ENCODE data around the gene PKDCC. TPM values are rescaled to one million over a fixed set of nuclear protein-coding genes. Genes with fewer than 3 reads are reported as not detected.

The PKDCC gene
- total and polyA plus RNA-seq, 2 donors (not counting 1 experiment from before 2014, with no cell fraction given), result 0.20 to 0.82 TPM

DNA sequence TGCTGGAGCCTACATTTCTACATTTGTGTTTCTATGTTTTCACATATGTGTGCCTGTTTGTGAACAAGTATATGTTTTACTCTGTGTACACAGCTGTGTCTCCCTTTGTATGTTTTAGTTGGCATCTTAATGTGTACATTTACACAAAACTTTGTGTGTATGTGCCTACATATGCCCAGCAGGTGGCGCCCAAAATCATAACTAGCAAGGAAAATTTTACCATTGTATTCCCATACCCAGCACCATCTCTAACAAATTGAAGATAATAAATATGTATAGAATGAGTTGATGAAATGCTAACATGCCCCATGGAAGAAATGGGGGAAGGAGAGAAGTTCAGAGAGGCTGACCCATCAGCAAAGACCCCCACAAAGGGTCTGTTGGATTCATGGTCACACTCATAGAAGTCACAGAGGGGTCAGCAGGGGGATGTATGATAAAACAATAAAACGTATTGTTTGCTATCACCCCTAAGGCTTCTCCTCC, 48.1 kb downstream of the PKDCC start:
- Mint-ChIP-seq H3K4me3 (no peak overlapping the region), H3K27ac (no peak overlapping the region), H3K4me1 (peaks cover 46% of the 10 kb centered on the region), H3K27me3 (no peaks in the 10 kb centered on the region), H3K9me3 (ENCODE audit: insufficient read depth) (no peaks in the 10 kb centered on the region)
- H2AFZ ChIP-seq (ENCODE audit: insufficient read depth, low read depth, low read length, poor library complexity, severe bottlenecking), result no peak overlapping the region
- intact Hi-C loops (cut with micrococcal nuclease), result loop anchor here (1.0 to 10.0 kb wide), 4 partner anchors 100 to 229 kb away; no protein-coding TSS in a partner anchor
- ATAC-seq (ENCODE audit: low read depth) (peak; percentile 39), DNase-seq (peak; percentile 83)
- H3K4me1 ChIP-seq (ENCODE audit: control insufficient read depth in 2 of 2, insufficient read depth in 2 of 2, low read length in 2 of 2), result peaks cover 50 to 54% of the 10 kb centered on the region in 2 donors
- no peak overlapping the region for H3K27ac ChIP-seq (ENCODE audit: low read length in 2 of 2)
- peaks cover 0 to 4% (median 0%) of the 10 kb centered on the region in 4 experiments for H3K27me3 ChIP-seq (replicated peaks in 1 of 4; ENCODE audit: control extremely low read depth in 1 of 4, control insufficient read depth in 3 of 4, insufficient read depth in 4 of 4, low read length in 3 of 4)
- TF ChIP-seq, protein P1, sequence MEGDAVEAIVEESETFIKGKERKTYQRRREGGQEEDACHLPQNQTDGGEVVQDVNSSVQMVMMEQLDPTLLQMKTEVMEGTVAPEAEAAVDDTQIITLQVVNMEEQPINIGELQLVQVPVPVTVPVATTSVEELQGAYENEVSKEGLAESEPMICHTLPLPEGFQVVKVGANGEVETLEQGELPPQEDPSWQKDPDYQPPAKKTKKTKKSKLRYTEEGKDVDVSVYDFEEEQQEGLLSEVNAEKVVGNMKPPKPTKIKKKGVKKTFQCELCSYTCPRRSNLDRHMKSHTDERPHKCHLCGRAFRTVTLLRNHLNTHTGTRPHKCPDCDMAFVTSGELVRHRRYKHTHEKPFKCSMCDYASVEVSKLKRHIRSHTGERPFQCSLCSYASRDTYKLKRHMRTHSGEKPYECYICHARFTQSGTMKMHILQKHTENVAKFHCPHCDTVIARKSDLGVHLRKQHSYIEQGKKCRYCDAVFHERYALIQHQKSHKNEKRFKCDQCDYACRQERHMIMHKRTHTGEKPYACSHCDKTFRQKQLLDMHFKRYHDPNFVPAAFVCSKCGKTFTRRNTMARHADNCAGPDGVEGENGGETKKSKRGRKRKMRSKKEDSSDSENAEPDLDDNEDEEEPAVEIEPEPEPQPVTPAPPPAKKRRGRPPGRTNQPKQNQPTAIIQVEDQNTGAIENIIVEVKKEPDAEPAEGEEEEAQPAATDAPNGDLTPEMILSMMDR (IDR thresholded peaks at IDR 0.05), result peak; percentile 93
- TF ChIP-seq EZH2 (IDR thresholded peaks at IDR 0.05; ENCODE audit: borderline replicate concordance, insufficient read depth, low read depth, low read length, poor library complexity, severe bottlenecking), result no peak
- no peaks in the 10 kb centered on the region for H3K36me3 ChIP-seq (replicated peaks in 1 of 2; ENCODE audit: control extremely low read depth in 1 of 2, control insufficient read depth in 1 of 2, extremely low read depth in 1 of 2, insufficient read depth in 2 of 2, low read length in 1 of 2)
- WGBS (ENCODE audit: insufficient coverage), result no CpG with 5 or more reads among the region's 2 CpGs
- peak overlapping the region; percentile 94 for H3K4me2 ChIP-seq (replicated peaks; ENCODE audit: low read depth, low read length, poor library complexity, severe bottlenecking)
- peaks cover 9% of the 10 kb centered on the region for H3K79me2 ChIP-seq (ENCODE audit: control insufficient read depth, insufficient read depth, low read length)
- CTCF ChIA-PET, result interaction anchor here (0.6 to 6.2 kb wide), 48 partner anchors 9 to 266 kb away, joined by 3 to 102 read pairs (median 4); partner anchors contain the start of genes COX7A2L and EML4
- H3K4me3 ChIP-seq (ENCODE audit: control extremely low read depth in 1 of 5, extremely low read depth in 1 of 5, insufficient read depth in 1 of 5, low read depth in 2 of 5, low read length in 4 of 5), result no peak overlapping the region
- POLR2A ChIA-PET, result interaction anchor here (0.6 to 1.2 kb wide), 2 partner anchors 14 to 37 kb away, joined by 4 read pairs; no protein-coding TSS in a partner anchor
- H3K9ac ChIP-seq (ENCODE audit: low read length), result no peak overlapping the region
- H4K20me1 ChIP-seq (ENCODE audit: control insufficient read depth, insufficient read depth, low read length, poor library complexity, severe bottlenecking), result no peaks in the 10 kb centered on the region
- H3K9me3 ChIP-seq (ENCODE audit: control extremely low read depth in 1 of 3, control insufficient read depth in 2 of 3, insufficient read depth in 1 of 3, low read length in 2 of 3), result peaks cover 0 to 12% (median 6%) of the 10 kb centered on the region in 3 donors
